ENCODE data around the gene SELENOS. TPM values are rescaled to one million over a fixed set of nuclear protein-coding genes. Genes with fewer than 3 reads are reported as not detected.

Gene SELENOS
- polyA plus RNA-seq, 4 donors: 88.2 to 148 (median 132) TPM

DNA sequence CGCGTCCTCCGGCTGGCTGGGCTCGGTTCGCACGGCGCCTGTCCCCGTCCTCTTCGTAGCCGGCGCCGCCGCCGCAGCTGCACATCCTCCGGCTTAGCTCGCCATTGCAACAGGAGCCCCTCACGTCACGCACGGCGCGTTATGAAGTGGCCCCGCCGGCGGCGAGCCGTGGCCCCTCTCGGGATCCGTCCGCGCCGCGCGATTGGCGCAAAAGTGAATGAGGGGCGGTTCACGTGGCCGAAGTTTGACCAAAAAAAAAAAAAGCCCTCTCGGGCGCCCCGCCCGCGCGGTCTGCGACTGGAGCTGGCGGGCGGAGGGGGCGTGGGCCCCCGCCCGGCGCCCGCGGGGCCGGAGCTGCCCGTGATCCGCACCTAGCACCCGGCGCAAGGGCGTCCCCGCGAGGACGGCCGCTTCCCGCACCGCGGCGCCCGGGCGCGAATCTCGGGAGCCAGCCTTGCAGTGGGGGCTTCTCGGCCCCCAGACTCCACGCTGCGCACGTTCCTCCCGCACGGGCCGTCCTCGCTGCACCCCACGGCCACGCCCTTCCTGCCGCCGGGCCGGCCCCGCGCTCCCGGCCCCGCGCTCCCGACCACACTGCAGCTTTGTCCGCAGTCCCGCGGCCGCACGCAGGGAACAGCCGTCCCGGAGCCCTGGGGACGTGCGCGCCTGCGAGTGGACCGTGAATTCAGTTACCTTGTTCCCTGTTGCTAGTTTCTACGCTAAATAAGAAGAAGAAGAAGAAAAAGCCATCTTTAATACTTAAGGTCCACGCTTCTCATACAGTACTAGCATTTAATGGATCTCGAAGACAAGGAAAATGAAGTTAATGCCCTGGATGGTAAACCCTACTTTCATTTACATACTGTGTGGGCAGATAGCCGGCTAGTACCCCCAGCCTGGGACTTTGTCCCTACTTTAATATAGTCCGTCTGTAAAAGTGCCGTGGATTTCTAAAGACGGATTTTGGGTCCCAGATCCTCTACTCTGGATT is 25.2 kb downstream of the SELENOS start, which contains the start of gene CHSY1:
CHSY1 (minus strand) TSS at position 219 of the 991 bp plus-strand sequence. CDS start 592 bp downstream, outside the sequence.
- Histone ChIP-seq H3K9me3 (ENCODE audit: control insufficient read depth in 2 of 2, insufficient read depth in 1 of 2, low read depth in 1 of 2, low read length in 1 of 2) (no peaks in the 10 kb centered on the region), H3K36me3 (ENCODE audit: control insufficient read depth in 3 of 3, insufficient read depth in 2 of 3, low read depth in 1 of 3, low read length in 3 of 3) (peaks cover 0 to 4% (median 3%) of the 10 kb centered on the region in 3 donors), H3K4me3 (ENCODE audit: low read depth in 1 of 3, low read length in 3 of 3) (peak within 1 kb of the TSS; percentile 66 to 94 (median 85)), H3K27ac (ENCODE audit: low read depth in 1 of 3, low read length in 2 of 3) (peak within 1 kb of the TSS; percentile 64 to 96 (median 86)), H3K4me1 (ENCODE audit: control insufficient read depth in 3 of 3, insufficient read depth in 2 of 3, low read depth in 1 of 3, low read length in 2 of 3) (peaks cover 0 to 22% (median 20%) of the 10 kb centered on the region in 3 donors), H3K27me3 (ENCODE audit: control insufficient read depth in 3 of 3, insufficient read depth in 3 of 3, low read length in 3 of 3) (no peaks in the 10 kb centered on the region)
- 1% methylated on average over 68 to 108 of the region's 108 CpGs for WGBS, 3 donors
- DNase-seq: peak; percentile 88 to 97
- no peak for FAIRE-seq

DNA sequence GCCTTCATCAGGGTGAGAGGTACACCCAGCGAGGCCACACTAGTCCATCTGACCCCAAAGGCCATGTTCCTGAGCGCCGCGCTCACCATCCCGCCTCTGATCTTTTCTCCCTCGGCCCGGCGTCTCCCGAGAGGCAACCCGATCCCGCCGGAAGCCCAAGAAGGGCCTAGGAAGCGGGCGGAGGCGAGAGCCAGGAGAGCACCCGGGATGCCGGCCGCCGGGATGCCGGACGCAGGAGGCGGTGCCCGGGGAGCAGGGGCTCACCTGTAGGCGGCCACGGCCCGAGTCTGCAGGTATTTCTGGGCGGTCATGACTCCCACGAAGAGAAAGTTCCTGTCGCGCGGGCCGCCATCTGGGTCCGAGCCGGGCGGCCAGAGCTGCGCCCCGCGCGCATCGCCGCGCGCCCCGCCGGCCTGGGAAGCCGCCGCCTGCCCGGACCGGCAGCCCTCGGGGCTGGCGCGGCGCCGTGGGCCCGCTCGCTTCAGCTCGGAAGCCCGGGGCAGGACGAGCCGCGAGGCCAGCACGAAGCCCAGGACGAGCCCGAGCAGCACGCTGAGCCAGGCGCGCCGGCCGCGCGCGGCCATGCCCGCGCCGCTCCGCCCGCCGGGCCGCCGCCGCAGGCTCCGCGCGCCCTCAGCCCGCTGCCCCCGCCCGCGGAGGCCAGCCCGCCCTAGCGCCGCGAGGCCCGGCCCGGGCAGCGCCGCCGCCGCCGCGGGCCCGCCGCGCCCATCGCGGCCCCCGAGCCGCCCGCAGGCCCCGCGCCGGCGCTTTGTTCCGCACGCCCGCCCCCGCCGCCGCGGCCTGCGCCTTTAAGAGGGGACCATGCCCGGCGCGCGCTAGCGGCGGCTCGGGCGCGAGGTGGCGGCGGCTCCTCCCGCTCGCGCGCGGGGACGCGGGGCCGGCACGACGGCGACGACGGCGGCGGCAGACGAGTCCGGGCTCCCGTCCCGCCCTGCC is 26.1 kb downstream of the SELENOS start:
- Histone ChIP-seq H3K27me3 (ENCODE audit: control insufficient read depth in 3 of 3, insufficient read depth in 3 of 3, low read length in 3 of 3) (no peaks in the 10 kb centered on the region), H3K9me3 (ENCODE audit: control insufficient read depth in 2 of 2, insufficient read depth in 1 of 2, low read depth in 1 of 2, low read length in 1 of 2) (no peaks in the 10 kb centered on the region), H3K4me1 (ENCODE audit: control insufficient read depth in 3 of 3, insufficient read depth in 2 of 3, low read depth in 1 of 3, low read length in 2 of 3) (peaks cover 0 to 20% (median 15%) of the 10 kb centered on the region in 3 donors), H3K36me3 (ENCODE audit: control insufficient read depth in 3 of 3, insufficient read depth in 2 of 3, low read depth in 1 of 3, low read length in 3 of 3) (peaks cover 0 to 4% (median 3%) of the 10 kb centered on the region in 3 donors), H3K27ac (ENCODE audit: low read depth in 1 of 3, low read length in 2 of 3) (peak overlapping the region; percentile 61 to 96 (median 86)), H3K4me3 (ENCODE audit: low read depth in 1 of 3, low read length in 3 of 3) (peak overlapping the region; percentile 66 to 94 (median 85))
- DNase-seq (peak in 1 of 2 donors; percentile 68), FAIRE-seq (no peak)
- 0 to 1% (median 1%) methylated on average over 55 to 150 of the region's 150 CpGs for WGBS, 3 donors

DNA sequence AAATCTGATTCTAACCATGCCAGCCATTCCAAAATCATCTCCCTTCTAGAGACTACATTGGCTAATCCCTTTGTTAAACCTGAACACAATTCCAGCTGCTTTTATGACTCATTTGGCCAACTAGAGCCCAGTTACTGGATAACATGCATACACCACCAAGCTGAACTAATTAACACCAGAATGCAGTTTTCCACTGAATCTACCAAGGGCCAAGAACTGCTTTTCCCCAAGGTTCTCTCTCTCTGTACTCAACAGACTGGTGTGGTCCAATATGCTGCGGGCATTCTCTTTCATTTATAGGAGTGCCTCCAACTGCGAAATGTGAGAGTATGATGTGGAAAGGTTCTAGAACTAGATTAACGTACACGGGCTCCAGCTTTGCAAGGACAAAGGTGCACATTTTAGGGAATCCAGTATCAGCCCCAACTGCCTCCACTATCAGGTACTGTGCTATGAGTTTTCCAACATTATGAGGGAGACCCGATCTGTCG is 26.9 kb downstream of the SELENOS start:
- DNase-seq (peak in 1 of 2 donors; percentile 29), FAIRE-seq (no peak)
- H3K9me3 ChIP-seq (ENCODE audit: control insufficient read depth in 2 of 2, insufficient read depth in 1 of 2, low read depth in 1 of 2, low read length in 1 of 2): no peaks in the 10 kb centered on the region
- H3K4me3 ChIP-seq (ENCODE audit: low read depth in 1 of 3, low read length in 3 of 3): peak overlapping the region in 2 of 3 donors; percentile 66 to 94
- H3K4me1 ChIP-seq (ENCODE audit: control insufficient read depth in 3 of 3, insufficient read depth in 2 of 3, low read depth in 1 of 3, low read length in 2 of 3): peaks cover 0 to 22% (median 10%) of the 10 kb centered on the region in 3 donors
- 2 to 13% (median 6%) methylated on average over 6 of the region's 6 CpGs for WGBS, 3 donors
- peaks cover 0 to 4% (median 3%) of the 10 kb centered on the region in 3 donors for H3K36me3 ChIP-seq (ENCODE audit: control insufficient read depth in 3 of 3, insufficient read depth in 2 of 3, low read depth in 1 of 3, low read length in 3 of 3)
- H3K27ac ChIP-seq (ENCODE audit: low read depth in 1 of 3, low read length in 2 of 3): peak overlapping the region in 2 of 3 donors; percentile 34 to 84
- H3K27me3 ChIP-seq (ENCODE audit: control insufficient read depth in 3 of 3, insufficient read depth in 3 of 3, low read length in 3 of 3): no peaks in the 10 kb centered on the region

DNA sequence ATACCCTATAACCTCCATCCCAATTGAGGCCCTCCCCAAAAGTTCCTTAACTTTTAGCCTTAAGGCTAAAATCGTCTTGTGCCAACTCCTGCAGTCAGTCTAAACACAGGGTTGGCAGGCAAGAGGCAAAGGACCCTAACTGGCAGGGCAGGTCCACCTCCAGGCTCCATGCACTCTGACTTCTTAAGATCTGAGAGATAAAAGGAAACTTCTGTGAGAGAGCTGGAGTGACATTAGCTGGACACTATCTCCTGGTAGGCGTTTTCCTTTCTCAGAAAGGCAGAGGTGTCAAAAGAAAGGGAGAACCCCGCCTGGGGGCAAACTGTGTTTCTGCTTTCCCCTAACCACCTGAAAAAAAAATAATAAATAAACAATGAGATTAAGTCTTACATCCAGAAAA is 29.0 kb downstream of the SELENOS start:
- 66 to 82% (median 79%) methylated on average over 3 of the region's 3 CpGs for WGBS, 3 donors
- DNase-seq (no peak), FAIRE-seq (no peak)
- H3K27me3 ChIP-seq (ENCODE audit: control insufficient read depth in 3 of 3, insufficient read depth in 3 of 3, low read length in 3 of 3): no peaks in the 10 kb centered on the region
- H3K4me1 ChIP-seq (ENCODE audit: control insufficient read depth in 3 of 3, insufficient read depth in 2 of 3, low read depth in 1 of 3, low read length in 2 of 3): peaks cover 0 to 28% (median 10%) of the 10 kb centered on the region in 3 donors
- peaks cover 0 to 6% (median 4%) of the 10 kb centered on the region in 3 donors for H3K36me3 ChIP-seq (ENCODE audit: control insufficient read depth in 3 of 3, insufficient read depth in 2 of 3, low read depth in 1 of 3, low read length in 3 of 3)
- H3K9me3 ChIP-seq (ENCODE audit: control insufficient read depth in 2 of 2, insufficient read depth in 1 of 2, low read depth in 1 of 2, low read length in 1 of 2): no peaks in the 10 kb centered on the region
- peak overlapping the region in 1 of 3 donors; percentile 53 for H3K27ac ChIP-seq (ENCODE audit: low read depth in 1 of 3, low read length in 2 of 3)
- H3K4me3 ChIP-seq (ENCODE audit: low read depth in 1 of 3, low read length in 3 of 3): no peak overlapping the region

DNA sequence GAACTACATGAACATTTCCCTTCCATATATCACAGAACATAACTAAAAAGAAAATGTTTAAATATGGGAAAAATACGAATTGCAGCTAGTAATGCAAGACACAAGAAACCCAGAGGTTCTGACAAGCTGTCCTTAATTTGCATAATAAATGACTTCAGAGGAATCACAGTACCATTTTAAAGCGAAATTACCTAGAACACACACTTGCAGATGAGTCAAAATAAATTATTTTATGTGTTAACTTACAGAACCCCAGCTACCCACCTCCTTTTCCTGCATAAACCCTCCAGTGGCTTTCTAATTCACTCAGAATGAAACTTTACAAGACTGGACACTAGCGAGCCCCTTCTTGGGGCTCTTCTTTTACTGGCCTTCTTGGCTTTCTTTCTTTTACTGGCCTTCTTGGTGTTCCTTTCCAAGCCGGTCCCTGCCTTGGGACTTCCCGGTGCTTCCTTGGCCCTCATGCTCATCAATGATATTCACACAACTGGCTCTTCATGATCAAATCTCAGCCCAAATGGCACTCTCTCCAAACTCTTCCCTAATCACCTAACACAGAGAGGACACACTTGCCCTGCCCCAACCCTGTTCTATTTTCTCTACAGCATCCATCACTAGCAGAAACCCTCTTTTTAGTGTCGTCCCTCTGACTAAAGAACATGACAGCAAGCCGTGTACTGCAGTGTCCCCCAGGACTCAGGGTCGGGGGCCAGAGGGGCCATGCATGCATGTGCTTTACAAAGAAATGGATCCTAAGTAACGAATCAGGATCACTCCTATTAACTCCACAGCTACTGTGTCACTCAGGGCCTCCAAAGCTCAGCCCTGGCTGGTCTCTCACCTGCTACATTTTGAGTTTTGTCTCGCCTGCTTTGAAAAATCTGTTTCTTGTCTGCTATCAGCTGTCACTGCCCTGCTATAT is 30.2 kb downstream of the SELENOS start:
- Histone ChIP-seq H3K4me3 (ENCODE audit: low read depth in 1 of 3, low read length in 3 of 3) (no peak overlapping the region), H3K36me3 (ENCODE audit: control insufficient read depth in 3 of 3, insufficient read depth in 2 of 3, low read depth in 1 of 3, low read length in 3 of 3) (peaks cover 0 to 8% (median 4%) of the 10 kb centered on the region in 3 donors), H3K27me3 (ENCODE audit: control insufficient read depth in 3 of 3, insufficient read depth in 3 of 3, low read length in 3 of 3) (no peaks in the 10 kb centered on the region), H3K4me1 (ENCODE audit: control insufficient read depth in 3 of 3, insufficient read depth in 2 of 3, low read depth in 1 of 3, low read length in 2 of 3) (peaks cover 0 to 25% (median 5%) of the 10 kb centered on the region in 3 donors), H3K9me3 (ENCODE audit: control insufficient read depth in 2 of 2, insufficient read depth in 1 of 2, low read depth in 1 of 2, low read length in 1 of 2) (no peaks in the 10 kb centered on the region), H3K27ac (ENCODE audit: low read depth in 1 of 3, low read length in 2 of 3) (peak overlapping the region in 1 of 3 donors; percentile 42)
- DNase-seq (no peak), FAIRE-seq (no peak)
- WGBS, 3 donors: 80 to 85% (median 80%) methylated on average over 10 of the region's 10 CpGs

DNA sequence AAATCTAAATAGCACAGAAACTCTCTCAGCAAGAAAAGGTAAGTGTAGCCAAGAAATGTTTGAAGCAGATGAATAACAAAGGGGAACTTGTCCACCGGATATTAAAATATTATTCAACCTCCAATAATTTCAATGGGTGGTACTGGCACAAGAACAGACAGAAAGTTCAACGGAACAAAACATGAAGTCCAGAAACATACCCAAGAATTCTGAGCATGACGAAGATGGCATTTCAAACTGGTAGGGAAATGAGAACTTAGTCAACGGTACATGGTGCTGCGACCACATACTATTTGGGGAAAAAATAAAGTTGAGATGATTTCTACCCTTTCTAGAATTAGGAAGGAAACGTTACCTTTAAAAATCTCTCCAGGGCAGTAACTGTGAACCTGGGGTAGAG is 30.9 kb downstream of the SELENOS start:
- Histone ChIP-seq H3K4me1 (ENCODE audit: control insufficient read depth in 3 of 3, insufficient read depth in 2 of 3, low read depth in 1 of 3, low read length in 2 of 3) (peaks cover 0 to 25% (median 5%) of the 10 kb centered on the region in 3 donors), H3K27me3 (ENCODE audit: control insufficient read depth in 3 of 3, insufficient read depth in 3 of 3, low read length in 3 of 3) (no peaks in the 10 kb centered on the region), H3K4me3 (ENCODE audit: low read depth in 1 of 3, low read length in 3 of 3) (no peak overlapping the region), H3K36me3 (ENCODE audit: control insufficient read depth in 3 of 3, insufficient read depth in 2 of 3, low read depth in 1 of 3, low read length in 3 of 3) (peaks cover 0 to 9% (median 4%) of the 10 kb centered on the region in 3 donors), H3K27ac (ENCODE audit: low read depth in 1 of 3, low read length in 2 of 3) (no peak overlapping the region), H3K9me3 (ENCODE audit: control insufficient read depth in 2 of 2, insufficient read depth in 1 of 2, low read depth in 1 of 2, low read length in 1 of 2) (no peaks in the 10 kb centered on the region)
- DNase-seq (no peak), FAIRE-seq (no peak)
- WGBS, 3 donors: 64 to 77% (median 72%) methylated on average over 6 of the region's 6 CpGs

DNA sequence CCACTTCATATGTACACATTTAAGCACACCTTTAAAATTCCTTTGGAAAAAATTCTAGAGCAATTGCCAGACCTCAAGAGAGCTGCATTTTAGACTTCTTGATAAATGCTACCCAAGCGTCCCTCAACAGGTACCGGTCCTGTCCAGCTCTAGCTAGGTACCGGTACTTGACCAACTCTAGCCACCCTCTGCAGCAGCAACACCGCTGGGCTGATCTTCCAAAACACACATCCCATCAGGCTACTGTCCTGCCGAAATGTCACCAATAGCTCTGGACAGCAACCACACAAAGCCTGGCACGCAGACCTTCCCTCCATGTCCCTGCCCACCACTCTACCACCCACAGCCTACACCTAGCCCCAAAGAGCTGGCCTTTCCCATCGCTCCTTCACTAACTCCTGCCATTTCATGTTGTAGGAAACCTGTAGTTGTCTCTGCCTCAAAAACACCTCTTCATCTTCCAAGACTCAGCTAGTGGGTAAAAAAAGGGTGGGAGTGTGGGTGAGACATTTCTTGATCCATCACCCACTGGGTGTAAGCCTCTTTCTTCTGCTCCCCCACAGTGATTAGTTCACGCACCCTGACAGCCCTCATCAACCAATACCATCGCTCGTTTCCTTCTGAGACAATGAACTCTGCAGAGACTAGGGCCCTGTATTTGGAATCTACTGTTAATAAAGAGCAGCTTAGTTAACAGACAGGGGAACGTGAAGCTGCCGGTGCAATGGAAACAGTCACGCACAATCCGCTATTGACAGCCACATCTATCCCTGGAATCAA is 32.2 kb downstream of the SELENOS start:
- Histone ChIP-seq H3K9me3 (ENCODE audit: control insufficient read depth in 2 of 2, insufficient read depth in 1 of 2, low read depth in 1 of 2, low read length in 1 of 2) (no peaks in the 10 kb centered on the region), H3K36me3 (ENCODE audit: control insufficient read depth in 3 of 3, insufficient read depth in 2 of 3, low read depth in 1 of 3, low read length in 3 of 3) (peaks cover 0 to 9% (median 4%) of the 10 kb centered on the region in 3 donors), H3K27ac (ENCODE audit: low read depth in 1 of 3, low read length in 2 of 3) (no peak overlapping the region), H3K4me3 (ENCODE audit: low read depth in 1 of 3, low read length in 3 of 3) (no peak overlapping the region), H3K27me3 (ENCODE audit: control insufficient read depth in 3 of 3, insufficient read depth in 3 of 3, low read length in 3 of 3) (no peaks in the 10 kb centered on the region), H3K4me1 (ENCODE audit: control insufficient read depth in 3 of 3, insufficient read depth in 2 of 3, low read depth in 1 of 3, low read length in 2 of 3) (peaks cover 0 to 20% (median 5%) of the 10 kb centered on the region in 3 donors)
- no peak for FAIRE-seq
- WGBS, 3 donors: 94 to 96% (median 95%) methylated on average over 14 of the region's 14 CpGs
- DNase-seq: no peak

Measured in small intestine (tissue), 7 donors.